Measurements from ENCODE around the gene STXBP6. TPM values are rescaled to one million over a fixed set of nuclear protein-coding genes. Genes with fewer than 3 reads are reported as not detected.
A peak's percentile ranks its signal among the peaks of the same experiment; 100 is the strongest.

STXBP6 gene
- total and polyA plus RNA-seq, 2 of the 13 experiments (the other 11 are each of a cell fraction or from before 2014, with no cell fraction given): 35.3 to 42.8 TPM

DNA sequence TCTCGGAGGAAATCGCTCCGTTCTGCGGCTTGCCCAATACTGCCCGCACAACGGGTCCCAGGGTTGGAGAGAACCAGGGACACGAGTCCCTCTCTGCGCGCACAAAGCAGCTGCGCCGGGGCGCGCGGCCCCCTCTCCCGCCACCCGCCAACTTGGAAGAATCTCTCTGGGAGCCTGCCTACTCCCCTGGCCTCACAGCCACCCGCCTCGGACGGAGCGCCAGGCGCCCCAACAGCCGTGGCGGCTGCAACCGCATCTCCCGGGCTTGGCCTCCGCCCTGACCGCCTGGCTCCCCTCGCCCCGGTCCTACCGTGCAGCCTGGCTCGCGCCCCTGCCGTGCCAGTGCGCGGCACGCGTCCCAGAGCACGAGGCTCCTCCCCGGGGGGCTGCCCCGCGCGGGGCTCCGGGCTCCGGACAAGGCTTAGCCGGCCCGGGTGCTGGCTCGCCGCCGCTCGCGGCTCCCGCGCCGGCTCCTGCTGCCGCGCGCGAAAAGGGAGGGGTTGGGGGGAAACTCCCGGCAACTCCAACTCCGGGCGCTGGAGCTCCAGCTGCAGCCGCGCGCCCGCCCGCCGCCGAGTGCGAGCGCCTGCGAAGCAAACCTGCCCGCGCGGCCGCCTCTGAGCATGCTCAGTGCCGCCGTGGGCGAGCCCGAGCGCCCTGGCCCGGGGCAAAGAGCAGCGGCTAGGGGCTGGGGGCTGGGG, at the start of gene STXBP6 (continued):
- TF ChIP-seq, protein P1, sequence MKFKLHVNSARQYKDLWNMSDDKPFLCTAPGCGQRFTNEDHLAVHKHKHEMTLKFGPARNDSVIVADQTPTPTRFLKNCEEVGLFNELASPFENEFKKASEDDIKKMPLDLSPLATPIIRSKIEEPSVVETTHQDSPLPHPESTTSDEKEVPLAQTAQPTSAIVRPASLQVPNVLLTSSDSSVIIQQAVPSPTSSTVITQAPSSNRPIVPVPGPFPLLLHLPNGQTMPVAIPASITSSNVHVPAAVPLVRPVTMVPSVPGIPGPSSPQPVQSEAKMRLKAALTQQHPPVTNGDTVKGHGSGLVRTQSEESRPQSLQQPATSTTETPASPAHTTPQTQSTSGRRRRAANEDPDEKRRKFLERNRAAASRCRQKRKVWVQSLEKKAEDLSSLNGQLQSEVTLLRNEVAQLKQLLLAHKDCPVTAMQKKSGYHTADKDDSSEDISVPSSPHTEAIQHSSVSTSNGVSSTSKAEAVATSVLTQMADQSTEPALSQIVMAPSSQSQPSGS (CRISPR knock-in tag; IDR thresholded peaks at IDR 0.05): no peak; the same call in 1 of the 2 replicates
- peak; percentile 45; the same call in 1 of the 2 replicates for TF ChIP-seq CBFB (CRISPR knock-in tag; IDR thresholded peaks at IDR 0.05)
- TF ChIP-seq TP53 (CRISPR knock-in tag; conservative IDR thresholded peaks at IDR 0.05): no peak
- TF ChIP-seq NBN (conservative IDR thresholded peaks at IDR 0.05): no peak
- no peak; the same call in 1 of the 2 replicates for TF ChIP-seq CENPBD1 (CRISPR knock-in tag; IDR thresholded peaks at IDR 0.05; ENCODE audit: borderline replicate concordance, low read depth)
- no peak for TF ChIP-seq AHDC1 (CRISPR knock-in tag; IDR thresholded peaks at IDR 0.05; ENCODE audit: borderline replicate concordance)
- TF ChIP-seq, protein P2, sequence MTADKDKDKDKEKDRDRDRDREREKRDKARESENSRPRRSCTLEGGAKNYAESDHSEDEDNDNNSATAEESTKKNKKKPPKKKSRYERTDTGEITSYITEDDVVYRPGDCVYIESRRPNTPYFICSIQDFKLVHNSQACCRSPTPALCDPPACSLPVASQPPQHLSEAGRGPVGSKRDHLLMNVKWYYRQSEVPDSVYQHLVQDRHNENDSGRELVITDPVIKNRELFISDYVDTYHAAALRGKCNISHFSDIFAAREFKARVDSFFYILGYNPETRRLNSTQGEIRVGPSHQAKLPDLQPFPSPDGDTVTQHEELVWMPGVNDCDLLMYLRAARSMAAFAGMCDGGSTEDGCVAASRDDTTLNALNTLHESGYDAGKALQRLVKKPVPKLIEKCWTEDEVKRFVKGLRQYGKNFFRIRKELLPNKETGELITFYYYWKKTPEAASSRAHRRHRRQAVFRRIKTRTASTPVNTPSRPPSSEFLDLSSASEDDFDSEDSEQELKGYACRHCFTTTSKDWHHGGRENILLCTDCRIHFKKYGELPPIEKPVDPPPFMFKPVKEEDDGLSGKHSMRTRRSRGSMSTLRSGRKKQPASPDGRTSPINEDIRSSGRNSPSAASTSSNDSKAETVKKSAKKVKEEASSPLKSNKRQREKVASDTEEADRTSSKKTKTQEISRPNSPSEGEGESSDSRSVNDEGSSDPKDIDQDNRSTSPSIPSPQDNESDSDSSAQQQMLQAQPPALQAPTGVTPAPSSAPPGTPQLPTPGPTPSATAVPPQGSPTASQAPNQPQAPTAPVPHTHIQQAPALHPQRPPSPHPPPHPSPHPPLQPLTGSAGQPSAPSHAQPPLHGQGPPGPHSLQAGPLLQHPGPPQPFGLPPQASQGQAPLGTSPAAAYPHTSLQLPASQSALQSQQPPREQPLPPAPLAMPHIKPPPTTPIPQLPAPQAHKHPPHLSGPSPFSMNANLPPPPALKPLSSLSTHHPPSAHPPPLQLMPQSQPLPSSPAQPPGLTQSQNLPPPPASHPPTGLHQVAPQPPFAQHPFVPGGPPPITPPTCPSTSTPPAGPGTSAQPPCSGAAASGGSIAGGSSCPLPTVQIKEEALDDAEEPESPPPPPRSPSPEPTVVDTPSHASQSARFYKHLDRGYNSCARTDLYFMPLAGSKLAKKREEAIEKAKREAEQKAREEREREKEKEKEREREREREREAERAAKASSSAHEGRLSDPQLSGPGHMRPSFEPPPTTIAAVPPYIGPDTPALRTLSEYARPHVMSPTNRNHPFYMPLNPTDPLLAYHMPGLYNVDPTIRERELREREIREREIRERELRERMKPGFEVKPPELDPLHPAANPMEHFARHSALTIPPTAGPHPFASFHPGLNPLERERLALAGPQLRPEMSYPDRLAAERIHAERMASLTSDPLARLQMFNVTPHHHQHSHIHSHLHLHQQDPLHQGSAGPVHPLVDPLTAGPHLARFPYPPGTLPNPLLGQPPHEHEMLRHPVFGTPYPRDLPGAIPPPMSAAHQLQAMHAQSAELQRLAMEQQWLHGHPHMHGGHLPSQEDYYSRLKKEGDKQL (CRISPR knock-in tag; IDR thresholded peaks at IDR 0.05; ENCODE audit: low read depth): no peak
- peak; percentile 84; the same call in 1 of the 2 replicates for TF ChIP-seq ZNF256 (CRISPR knock-in tag; conservative IDR thresholded peaks at IDR 0.05)
- no peak for TF ChIP-seq PCBP2 (optimal IDR thresholded peaks at IDR 0.05; ENCODE audit: low read depth, low read length, poor library complexity, severe bottlenecking)
- no peak for TF ChIP-seq U2AF2 (IDR thresholded peaks at IDR 0.05; ENCODE audit: low read depth, low read length)

Measured in HepG2 (cell line).